HG02678 (cell line): ENCODE measurements around the gene IL22RA1.

ENCODE experiments used
- ATAC-seq: cut with Tn5 transposase; IDR thresholded peaks from one replicate; pipeline ENCODE4 v1.9.1; 2021; ENCODE audit warnings: mild to moderate bottlenecking, moderate library complexity; ENCODE audit not compliant: unreplicated experiment

Gene IL22RA1

DNA sequence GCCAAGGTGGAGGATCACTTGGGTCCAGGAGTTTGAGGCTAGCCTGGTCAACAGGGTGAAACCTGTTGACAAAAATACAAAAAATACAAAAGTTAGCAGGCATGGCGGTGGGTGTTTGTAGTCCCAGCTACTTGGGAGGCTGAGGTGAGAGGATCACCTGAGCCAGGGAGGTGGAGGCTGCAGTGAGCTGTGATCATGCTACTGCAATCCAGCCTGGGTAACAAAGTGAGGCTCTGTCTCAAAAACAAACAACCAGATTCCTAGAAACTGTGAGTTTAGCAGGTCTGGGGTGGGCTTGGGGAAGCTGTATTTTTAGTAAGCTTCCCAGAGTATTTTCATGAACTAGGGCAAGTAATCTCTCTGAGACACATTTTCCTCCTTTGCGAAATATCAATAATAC lies 25.8 kb downstream of the IL22RA1 start:
- no peak for ATAC-seq

DNA sequence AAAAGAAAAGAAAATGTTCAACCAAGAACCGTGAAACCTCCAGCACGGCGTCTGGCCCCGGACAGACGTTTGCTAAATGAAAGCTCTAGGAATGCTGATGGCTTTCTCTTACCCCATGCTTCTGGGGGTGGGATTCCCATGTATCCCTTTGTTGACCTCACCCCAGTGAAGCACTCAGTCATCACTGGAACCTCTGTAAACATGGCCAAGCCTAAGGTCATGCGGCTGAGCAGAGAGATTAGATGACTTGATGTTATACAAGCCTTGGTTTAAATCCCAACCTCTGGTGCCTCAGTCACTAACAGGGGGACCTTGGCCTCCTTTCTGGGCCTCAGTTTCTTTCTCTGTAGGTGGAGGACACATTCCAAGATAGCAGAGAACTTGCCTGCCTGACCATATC lies 28.2 kb downstream of the IL22RA1 start:
- ATAC-seq: no peak

DNA sequence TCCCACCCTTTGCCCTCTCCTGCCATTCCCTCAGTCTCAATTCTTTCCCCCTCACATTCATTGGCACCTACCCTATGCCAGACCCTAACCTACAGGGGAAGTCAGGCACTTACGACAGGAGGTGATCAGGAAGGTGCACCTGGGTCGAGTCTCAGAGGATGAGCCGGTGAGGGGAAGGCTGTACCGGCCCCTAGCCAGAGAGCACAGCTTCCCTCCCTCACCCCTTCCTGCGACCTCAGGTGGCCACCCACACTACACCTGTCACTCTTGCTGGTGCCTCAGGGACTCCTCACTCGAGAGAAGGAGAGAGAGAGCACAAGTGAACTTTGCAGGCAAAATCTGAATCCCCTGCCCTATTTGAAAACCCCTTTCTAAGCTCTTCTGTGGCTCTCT lies 29.3 kb downstream of the IL22RA1 start:
- no peak for ATAC-seq

DNA sequence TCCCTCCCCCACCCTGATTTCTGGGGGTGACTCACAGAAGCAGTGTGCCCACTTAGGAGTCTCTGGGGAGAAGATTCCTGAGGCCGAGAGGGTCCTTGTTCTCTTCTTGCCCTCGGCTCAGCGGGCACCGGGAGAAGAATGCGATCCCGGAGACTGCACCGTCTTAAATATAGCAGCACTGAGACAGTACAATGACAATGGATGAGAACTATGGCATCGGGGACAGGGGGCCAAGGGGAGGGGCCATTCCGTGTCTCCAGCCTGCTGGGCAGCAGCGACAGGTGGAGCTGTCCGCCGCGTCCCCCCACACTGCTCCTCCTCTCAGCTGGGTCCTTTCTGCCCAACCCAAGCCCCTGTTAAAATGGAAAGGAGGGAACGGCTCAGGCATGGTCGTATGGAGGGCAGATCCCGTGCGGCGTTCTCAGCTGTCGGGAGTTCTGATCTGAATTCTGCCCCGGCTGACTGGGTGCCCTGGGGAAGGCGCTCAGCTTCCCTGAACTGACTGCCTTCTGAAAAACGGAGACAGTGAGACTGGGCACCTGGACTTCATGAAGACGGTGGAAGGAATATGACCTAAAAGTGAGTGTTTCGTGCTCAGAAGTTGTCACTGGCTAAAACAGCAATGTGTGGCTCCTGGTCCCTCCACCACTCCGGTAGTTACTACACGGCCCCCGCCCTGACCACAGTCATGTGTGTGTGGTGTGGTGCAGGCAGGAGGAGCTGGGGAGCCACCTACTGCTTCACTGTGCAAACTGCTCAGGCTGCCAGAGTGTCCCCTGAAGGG lies 30.8 kb downstream of the IL22RA1 start, which contains the start of gene MYOM3:
TSS of gene MYOM3 (minus strand) at position 140 of the 784 bp plus-strand sequence. CDS start 3,499 bp downstream, outside the sequence.
- no peak for ATAC-seq

DNA sequence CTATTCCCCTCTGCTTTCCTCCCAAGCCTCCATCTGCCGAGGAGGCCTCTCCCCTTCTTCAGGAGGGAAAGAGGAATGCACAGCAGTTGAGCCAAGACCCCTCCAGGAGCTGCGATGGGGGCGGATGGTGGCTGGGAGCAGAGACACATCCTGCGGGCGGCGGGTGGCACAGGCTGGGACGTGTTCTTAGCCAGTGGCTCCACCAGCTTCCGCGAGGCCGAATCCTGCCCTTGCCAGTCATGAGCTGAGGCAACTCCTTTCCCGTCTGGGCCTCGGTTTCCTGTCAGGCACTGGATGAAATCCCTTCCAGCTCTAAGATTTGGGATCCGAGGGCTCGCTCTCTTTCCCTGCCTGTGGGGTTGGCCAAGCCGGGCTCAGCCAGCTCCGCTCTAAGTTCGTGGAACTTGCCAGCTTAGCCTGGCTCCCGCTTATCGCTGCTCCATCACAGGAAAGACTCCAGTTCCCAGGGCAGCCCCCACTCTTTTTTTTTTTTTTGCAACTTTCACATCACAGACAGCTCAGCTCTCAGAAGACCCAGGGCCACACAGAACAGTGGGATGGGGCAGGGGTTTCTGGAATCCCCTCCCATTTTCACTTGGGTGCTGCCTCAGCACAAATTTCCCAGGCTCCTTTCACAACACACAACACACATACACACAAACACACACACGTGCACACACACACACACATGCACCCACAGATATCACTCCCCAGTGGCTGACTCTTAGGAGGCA lies 31.5 kb downstream of the IL22RA1 start:
- no peak for ATAC-seq

DNA sequence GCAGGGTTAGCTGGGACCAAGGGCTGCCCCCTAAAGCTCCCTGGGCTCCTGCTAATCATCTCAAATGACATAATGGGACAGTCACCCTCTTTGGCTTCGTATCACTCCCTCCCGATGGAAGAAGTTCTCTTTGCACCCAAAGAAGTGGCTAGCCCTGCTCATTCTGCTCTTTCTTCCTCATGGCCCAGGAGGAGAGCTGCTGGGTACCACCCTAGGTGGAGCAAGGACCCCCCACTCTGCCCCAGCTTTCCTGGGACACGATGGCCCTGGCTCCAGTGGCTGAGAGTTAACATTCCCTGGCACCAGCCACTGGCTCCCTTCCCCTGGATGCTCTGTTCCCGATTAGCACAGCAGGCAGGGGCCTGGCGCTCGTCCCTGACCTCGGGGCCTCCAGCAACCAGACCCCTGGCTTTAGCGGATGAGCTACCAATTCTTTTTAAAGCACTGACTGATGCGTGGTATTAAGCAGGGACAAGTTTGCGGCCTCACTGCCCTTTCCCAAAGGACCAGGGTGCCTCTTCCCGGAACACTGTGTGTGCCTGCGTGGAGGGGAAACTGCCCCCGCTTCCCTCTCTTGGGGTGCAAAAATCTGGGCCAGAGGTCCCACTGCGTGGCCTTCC lies 32.2 kb downstream of the IL22RA1 start:
- no peak for ATAC-seq

DNA sequence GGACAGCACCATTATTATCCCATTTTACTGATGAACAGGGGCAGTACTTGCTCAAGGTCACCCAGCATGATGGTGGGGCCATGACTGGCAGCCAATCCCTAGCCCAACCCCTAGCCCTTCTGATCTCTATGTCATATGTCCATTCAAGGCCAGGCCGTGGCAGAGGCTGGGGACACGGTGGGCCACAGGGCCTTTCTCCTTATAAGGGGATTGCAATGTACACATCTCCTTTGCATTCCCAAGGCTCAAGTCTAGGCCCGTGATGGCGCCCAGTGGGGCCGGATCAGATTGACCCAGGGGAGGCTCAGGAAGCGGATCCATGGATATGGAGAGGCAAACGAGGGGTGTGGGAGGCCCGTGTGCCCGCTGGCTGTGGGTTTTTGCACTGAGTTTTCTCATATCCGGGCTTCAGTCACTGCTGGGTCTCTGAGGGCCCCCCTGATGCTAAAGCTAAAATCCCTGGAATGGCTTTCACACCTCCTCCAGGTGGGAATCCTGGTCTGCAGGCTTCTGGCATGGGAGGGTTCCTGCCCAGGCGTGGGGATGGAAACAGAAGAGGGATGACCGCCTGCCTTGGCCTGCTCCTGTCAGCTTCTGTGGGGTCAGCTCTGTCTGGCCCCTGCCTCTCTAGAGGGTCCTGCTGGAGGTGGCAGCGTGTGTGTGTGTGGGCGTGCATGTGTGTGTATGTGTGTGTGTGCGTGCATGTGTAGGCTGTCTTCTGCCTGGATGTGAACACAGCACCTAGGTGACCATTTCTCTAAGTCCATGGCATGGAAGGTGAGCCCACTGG lies 33.1 kb downstream of the IL22RA1 start:
- no peak for ATAC-seq

DNA sequence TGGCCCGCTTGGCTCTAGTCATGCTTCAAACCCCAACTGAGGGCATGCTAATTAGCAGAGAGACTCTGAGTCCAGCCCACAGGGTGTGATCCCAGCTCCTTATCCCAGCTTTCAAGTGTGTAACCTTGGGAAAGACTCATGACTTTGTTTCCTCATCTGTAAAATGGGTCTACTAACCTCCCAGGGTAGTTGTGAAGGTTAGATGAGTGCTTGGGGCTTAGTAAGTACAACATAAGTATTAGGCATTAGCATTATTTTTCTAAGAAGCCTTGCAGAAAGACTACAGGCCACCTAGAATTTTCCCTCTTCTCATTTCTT lies 33.8 kb downstream of the IL22RA1 start:
- ATAC-seq: no peak

DNA sequence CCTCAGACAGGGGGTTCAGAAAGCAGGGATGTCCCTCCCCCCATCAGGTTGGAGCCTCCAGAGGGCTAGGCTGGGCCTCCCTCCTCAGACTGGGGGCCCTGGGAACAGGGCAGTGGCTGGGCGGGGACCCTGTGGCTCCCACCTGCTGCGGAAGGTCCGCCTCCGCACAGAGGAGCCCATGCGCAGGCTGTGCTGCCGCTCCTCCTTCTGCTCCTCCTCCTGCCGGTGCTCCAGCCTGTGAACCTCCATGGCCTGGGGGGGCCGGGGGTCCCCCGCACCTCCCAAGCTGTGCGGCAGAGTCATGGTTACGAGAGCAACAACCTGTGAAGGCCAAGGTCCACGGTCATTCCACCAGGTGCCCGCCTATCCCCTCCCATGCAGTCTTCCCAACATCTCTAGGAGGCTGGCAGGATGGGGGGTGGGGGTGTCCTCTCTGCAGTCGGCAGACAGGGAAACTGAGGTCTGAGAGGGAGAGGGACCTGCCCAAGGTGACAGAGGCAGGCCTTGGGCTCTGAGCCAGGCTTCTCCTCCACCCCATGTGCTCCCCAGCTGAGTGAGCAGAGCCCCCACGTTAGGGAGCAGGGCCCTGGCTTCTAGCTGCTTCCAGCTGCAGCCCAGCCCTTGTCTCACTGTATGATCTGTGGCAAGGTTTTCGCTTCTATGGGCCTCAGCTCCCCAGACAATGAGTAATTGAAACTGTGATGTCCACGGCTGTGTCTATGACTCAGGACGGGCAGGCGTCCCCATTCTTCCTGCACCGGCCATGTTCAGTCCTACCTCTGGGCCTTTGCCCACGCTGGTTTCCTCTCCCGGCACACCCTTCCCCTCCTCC lies 34.4 kb downstream of the IL22RA1 start:
- ATAC-seq: no peak

DNA sequence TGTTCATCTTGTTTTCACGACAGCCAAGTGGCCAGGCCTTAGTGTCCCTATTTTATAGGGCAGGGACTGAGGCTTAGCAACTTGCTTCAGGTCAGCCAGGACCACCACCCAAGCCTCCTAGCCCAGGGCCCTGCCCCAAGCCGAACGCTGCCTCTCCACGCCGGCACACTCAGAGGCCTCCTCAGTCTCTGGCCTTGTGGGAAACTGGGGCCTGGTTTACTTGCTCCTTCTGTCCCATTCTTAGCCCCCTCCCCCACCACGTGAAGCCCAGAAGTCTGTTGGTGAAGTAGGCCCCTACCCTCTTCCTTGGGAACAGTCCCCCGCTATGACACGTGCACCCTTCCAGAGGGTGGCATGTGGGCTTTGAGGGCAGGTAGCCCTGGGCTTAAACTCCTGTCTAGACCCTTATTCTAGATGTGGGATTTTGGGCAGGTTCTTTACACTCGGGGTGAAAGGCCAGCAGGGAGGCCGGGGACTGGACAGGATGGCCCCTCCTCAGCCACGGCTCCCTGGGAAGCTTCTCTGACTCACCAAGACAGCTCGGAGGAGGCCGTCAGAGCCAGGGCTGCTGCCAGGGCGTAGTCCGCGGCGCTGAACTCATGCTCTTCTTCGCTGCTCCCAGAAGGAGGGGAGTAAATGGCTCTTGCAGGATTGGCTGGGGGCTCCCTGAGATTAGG lies 35.3 kb downstream of the IL22RA1 start:
- no peak for ATAC-seq

DNA sequence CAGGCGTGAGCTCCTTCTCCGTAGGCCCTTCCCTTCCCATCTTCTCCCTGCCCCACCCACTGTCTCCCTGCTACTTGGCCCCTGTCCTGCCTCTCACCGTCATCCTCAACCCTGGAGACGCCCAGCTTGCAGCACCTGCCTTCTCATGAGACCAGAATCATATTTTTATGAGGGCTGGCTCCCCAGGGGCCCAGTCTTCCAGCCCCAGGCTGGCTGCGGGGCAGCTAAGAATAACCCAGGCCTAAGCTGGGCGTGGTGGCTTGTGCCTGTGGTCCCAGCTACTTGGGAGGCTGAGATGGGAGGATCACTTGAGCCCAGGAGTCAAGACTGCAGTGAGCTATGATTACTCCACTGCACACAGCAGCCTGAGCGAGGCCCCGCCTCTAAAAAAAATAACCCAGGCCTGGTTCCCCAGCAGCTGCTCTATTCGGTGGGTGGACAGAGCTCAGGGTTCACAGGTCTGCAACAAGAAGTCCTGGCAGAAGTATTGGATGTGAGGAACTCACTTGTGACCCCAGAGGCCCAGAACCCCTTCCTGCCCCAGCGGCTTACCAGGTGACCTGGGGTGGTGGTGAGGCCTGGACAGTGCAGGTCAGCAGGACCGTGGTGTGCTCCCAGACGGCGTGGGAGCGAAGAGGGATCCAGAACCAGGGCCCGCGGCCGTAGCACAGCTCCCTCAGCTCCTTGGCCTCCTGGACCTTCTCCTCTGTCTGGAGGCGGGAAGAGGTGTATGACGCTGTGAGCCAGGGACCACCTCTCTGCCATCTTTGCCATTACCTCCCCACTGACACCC lies 37.4 kb downstream of the IL22RA1 start:
- no peak for ATAC-seq

DNA sequence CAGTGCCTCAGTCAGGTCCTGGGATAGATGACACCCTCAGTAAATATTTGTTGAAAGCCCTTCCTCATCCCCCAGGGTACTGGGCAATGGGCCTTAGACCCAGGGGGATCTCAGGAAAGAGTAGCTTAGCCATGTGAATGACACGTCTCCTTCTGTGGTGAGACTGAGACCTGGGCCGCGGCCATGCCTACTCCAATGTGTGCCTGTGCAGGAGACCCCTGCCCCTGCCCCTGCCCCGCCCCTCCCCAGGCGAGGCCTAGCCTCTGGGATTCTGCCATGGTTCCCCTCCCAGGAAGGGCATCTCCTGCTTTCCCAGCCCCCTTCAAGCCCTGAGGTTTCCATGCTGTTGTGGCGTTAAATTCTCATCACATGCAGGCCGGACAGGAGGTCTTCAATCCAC lies 38.1 kb downstream of the IL22RA1 start:
- no peak for ATAC-seq

DNA sequence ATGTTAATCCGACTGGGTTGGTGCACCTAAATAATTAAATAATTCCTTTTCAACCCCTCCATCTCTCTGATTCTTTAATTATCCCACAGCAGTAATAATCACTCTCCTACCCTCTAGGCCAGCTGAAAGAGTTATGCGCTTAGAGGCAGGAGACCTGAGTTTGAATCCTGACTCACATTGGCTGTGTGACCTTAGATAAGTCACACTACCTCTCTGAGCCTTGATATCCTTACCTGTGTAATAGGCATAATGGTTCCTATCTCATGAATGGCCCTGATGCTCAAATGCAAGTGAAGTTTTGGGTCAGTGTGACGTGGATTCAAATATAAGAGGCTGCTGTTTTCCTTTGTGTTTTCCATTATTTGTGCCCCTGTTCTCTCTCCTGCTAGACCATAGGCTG lies 39.1 kb downstream of the IL22RA1 start:
- no peak for ATAC-seq

DNA sequence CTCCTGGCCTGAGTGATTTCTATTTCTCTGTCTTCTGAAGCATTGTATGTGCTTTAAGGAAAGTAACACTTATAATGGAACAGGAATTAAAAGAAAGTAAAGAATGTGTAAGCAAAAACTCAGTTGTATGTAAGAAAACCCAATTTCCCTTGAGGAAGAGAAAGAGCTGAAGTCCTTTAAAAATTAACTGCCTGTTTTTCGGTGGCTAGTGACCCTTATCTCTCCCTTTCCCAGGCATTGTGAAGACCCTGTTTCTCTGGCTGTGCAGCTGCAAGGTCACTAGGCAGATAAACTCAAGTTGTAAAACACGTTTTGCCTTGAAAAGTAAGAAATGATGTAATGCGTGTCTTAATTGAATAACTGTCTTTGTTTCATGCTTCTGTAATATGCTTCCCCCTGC lies 39.5 kb downstream of the IL22RA1 start:
- ATAC-seq: no peak

DNA sequence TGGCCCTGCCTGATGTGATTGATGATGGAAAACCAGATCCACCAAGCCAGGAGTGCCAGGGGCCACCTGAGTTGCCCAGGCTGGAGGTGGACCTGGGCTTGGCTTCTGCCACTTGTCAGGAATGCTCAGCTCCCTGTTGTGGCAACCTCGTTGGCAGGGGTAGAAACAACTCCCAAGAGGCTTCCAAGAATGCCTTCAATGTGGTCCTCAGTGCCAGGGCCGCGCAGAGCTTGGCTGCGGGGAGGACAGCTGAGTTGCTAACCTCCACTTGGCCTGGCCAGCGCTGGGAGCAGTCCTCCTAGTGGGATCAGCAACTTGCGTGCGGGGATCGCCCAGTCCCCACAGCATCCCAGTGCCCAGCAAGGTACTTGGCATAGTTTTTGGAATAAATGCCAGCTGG lies 40.0 kb downstream of the IL22RA1 start:
- ATAC-seq: no peak

DNA sequence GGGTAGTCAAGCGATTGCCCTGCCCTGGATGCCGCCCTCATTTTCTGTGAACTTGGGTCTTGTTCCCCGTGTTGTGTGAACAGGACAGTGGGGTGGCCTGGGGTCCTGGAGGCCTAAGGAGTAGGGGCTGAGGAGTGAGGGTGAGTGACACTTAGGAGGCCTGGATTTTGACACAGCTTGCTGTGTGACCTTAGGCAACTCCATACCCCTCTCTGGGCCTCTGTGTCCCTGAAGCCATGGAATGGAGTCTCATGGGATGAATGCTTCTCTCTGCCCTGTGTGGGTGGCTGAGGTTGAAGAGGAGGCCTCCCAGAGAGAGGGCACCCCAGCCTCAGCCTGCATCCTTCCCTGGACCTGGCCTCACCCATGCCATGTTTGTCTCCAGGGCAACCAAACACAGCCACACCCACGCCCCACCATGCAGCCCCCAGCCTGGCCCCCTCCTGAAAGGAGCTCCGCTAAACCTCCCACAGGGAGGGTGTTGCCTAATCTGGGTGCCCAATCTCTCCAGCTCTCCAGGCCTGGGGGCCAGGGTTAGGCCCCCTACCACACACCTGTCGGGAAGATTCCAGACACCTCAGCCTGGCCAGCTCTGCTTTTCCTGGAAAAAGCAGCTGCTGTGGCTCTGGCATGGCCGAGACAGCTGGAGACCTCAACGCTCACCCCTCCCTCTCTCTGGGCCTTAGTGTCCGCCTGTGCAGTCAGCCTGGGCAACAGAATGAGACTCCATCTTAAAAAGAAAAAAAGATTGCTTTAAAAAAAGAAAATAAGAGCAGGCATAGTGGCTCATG lies 40.9 kb downstream of the IL22RA1 start:
- no peak for ATAC-seq

DNA sequence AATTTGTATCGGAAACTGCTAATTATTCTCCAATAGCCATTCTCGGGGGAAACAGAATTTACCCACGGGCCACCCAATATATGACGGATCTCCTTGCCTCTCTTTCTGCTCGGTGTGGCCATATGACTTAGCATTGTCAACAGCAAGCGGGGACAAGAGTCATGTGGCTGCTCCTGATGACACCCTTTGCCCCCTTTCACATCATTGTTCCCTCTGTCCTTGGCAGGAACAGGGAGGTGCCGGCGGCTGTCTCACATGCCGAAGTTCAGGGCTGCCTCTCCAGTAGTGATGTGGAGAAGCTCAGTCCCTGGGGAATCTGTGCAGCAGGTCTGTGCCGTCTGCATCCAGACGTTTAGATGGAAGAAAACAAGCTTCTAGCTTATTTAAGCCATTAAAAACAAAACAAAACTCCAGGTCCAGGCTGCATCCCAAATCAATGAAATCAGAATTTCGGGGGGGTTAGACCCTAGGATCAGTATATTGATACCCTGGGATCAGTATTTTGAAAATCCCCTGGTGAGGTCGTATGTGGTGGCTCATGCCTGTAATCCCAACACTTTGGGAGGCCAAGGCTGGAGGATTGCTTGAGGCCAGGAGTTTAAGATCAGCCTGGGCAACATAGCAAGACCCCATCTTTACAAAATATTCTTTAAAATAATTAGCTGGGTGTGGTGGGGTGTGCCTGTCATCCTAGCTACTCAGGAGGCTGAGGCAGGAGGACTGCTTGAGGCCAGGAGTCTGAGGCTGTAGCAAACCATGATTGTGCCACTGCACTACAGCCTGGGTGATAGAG lies 41.8 kb downstream of the IL22RA1 start:
- ATAC-seq: no peak
